ENCODE data around the gene SSH3.

GRCh38 chr11:67300256-67300755 is 3.0 kb upstream of the SSH3 start:
- TF ChIP-seq CTCF (IDR thresholded peaks at IDR 0.05; ENCODE audit: insufficient read depth, low read length), result no peak
- TF ChIP-seq POLR2AphosphoS5 (IDR thresholded peaks at IDR 0.05; ENCODE audit: low read depth), result no peak
- TF ChIP-seq GABPA (IDR thresholded peaks at IDR 0.05; ENCODE audit: low read depth), result no peak
- TF ChIP-seq REST (IDR thresholded peaks at IDR 0.05; ENCODE audit: insufficient replicate concordance, low read depth), result no peak

All from HL-60 (cell line).